IPS DF 4.7 (cell line): Measurements from ENCODE around the gene CAMKV.
"Not testable (repeated sequence)": the region's sequence is repeated elsewhere in the genome, so short reads cannot be mapped to it uniquely, and the experiment has no call there.

ENCODE experiments used
- DNase-seq: peaks from one replicate; pipeline ENCODE4 v3.0.0-alpha.2; 2013; ENCODE audit warnings: low spot score; ENCODE audit errors: extremely low read depth

Gene CAMKV, protein sequence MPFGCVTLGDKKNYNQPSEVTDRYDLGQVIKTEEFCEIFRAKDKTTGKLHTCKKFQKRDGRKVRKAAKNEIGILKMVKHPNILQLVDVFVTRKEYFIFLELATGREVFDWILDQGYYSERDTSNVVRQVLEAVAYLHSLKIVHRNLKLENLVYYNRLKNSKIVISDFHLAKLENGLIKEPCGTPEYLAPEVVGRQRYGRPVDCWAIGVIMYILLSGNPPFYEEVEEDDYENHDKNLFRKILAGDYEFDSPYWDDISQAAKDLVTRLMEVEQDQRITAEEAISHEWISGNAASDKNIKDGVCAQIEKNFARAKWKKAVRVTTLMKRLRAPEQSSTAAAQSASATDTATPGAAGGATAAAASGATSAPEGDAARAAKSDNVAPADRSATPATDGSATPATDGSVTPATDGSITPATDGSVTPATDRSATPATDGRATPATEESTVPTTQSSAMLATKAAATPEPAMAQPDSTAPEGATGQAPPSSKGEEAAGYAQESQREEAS

DNA sequence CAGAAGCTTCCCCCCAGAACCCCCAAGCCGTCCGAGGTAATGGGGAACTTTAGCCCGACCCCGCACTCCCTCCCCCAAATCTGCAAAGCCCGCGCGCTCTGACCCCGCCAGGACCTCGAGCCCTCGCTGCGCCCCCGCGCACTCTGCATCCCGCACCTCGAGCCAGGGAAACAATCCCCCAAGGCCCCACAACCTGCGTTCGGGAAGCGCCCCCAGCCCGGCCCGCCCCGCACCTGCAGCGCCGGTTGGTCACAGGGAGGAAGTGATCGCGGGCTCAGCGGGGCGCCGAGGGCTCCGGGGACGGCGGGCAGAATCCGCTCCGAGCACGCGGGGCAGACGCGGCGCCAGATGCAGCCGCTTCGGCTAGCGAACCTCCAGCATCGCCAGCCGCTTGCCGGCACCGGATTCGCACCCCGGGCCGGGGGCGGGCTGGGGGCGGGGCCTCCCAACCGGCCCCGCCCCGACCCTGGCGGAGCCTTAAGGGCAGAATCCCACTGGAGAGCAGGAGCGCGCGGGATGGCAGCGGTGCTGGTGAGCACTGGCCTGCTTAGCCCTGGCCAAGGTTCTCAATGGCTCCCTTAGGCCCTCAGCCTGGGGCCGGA is at the start of gene CAMKV:
TSS of gene CAMKV (minus strand) at position 382 of the 602 bp plus-strand sequence. CDS start 7,518 bp downstream, outside the sequence.
- DNase-seq = no peak

DNA sequence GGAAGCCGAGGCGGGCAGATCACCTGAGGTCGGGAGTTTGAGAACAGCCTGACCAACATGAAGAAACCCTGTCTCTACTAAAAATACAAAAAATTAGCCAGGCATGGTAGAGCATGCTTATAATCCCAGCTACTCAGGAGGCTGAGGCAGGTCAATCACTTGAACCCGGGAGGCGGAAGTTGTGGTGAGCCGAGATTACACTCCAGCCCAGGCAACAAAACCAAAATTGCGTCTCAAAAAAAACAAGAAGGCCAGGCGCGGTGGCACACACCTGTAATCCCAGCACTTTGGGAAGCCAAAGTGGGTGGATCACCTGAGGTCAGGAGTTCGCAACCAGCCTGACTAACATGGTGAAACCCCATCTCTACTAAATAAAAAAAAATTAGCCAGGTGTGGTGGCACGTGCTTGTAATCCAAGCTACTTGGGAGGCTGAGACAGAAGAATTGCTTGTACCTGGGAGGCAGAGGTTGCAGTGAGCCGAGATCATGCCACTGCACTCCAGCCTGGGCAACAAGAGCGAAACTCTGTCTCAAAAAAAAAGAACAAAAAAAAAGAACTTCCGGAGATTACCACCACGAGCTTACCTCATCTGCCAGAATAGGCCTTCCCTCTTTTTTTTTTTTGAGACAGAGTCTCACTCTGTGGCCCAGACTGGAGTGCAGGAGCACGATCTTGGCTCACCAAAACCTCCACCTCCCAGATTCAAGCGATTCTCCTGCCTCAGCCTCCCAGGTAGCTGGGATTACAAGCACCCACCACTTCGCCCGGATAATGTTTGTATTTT is 48.3 kb upstream of the CAMKV start:
- not testable (repeated sequence) for DNase-seq

DNA sequence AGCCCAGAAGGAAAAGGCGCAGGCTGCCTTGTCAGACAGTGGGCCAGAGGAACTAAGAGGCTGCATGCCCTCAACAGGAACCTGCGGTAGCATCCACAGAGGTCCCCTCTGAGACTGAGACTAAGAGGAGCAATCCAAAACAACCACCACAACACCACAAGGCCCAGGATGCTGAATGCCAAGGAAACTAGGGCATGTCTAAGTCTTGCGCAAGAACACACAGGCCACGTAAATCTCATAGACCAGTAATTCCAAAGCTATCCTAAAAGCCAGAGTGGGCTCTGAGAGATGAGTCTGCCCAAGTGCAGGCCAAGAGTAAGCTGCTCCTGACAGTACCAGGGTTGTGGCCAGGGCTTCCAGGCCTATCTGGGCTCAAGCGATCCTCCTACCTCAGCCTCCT is 47.0 kb upstream of the CAMKV start:
- DNase-seq = no peak

- DNase-seq = no peak
Measured at GRCh38 chr3:49914906-49915305, 45.2 kb upstream of the CAMKV start.

DNA sequence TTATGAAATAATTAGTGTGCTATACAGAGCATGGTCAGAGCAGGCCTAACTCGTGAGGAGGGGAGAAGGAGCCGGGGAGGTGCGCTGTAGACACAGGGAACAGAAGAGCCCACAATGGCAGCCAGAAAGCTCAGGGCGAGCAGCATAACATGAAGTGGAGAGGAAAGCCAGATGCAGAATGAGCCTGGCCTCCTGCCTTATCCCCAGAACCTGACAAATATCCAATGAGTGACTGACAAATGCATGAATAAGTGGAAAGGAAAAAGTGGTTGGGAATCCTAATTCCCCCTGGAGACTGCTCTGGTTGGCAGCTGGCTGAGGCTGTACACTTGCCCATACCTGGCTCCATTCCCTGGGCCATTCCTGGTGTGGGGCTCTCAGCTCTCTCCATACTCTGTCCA is 43.2 kb upstream of the CAMKV start:
- DNase-seq = no peak

GRCh38 chr3:49911611-49912010 is 41.9 kb upstream of the CAMKV start:
- DNase-seq = no peak

DNA sequence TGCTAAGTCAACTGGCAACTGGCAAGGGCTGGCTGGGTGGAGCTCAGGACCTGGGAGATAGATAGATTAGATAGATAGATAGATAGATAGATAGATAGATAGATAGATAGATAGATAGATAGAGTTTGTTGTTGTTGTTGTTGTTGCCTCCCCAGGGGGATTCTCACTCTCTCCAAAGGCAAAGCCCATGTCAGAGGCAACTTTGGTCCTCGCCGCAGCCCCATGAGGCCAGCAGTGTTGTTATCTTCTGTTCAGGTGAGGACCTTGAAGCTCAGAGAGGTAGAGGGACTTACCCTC is 41.4 kb upstream of the CAMKV start:
- no peak for DNase-seq

GRCh38 chr3:49910409-49911123 is 40.9 kb upstream of the CAMKV start:
- no peak for DNase-seq

GRCh38 chr3:49908373-49909199 is 38.9 kb upstream of the CAMKV start:
- no peak for DNase-seq

GRCh38 chr3:49906073-49906743 is 36.5 kb upstream of the CAMKV start:
- DNase-seq = no peak

- DNase-seq = not testable (repeated sequence)
Measured at GRCh38 chr3:49904448-49904847, 34.7 kb upstream of the CAMKV start.

DNA sequence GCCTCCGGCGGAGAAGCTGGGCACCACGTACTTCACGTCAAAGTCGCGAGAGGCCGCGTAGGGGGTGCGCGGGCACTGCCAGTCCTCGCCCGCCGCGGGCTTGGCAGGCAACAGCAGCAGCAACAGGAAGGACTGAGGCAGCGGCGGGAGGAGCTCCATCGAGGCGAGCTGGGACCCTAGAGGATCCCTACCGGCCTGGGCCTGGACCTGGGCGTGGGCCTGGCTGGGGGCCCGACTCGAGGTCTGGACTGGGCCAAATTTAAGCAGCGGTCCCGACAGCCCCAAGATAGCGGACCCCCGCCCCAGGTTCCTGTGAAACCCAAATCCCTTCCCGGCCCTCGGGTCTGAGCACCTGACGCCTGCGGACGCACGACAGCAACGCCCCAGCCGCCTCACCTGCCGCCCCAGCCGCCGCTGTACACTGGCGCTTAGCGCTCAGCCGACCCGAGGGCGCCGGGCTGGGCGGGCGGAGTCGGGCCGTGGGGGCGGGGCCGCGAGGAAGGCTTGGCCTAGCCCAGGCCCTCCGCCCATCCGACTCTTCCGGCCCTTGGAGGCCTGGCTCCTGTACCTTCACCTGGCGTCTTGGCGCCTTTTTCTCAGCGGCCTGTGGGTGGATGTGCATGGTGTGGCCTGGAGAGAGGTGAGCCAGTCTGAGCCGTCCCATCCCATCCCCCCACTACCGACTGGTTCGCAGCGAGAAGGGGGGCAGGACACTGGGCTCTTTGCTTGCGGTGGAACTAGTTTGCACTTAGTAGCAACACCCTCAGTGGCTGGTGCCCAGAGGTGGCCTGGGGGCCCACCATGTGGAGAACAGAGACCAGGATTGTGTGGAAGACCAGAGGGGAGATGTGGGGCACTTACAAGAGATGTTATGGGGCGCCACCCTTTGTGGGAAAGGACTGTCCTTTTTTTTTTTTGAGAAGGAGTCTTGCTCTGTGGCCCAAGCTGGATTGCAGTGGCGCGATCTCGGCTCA is 34.0 kb upstream of the CAMKV start, which contains the start of gene MST1R:
TSS of gene MST1R (minus strand) at position 423 of the 974 bp plus-strand sequence. CDS start at position 159, 264 bp downstream.
- peak; percentile 81 for DNase-seq

- DNase-seq = no peak
Measured at GRCh38 chr3:49902511-49903345, 33.0 kb upstream of the CAMKV start.

- DNase-seq = no peak
Measured at GRCh38 chr3:49901366-49902339, 31.9 kb upstream of the CAMKV start.

DNA sequence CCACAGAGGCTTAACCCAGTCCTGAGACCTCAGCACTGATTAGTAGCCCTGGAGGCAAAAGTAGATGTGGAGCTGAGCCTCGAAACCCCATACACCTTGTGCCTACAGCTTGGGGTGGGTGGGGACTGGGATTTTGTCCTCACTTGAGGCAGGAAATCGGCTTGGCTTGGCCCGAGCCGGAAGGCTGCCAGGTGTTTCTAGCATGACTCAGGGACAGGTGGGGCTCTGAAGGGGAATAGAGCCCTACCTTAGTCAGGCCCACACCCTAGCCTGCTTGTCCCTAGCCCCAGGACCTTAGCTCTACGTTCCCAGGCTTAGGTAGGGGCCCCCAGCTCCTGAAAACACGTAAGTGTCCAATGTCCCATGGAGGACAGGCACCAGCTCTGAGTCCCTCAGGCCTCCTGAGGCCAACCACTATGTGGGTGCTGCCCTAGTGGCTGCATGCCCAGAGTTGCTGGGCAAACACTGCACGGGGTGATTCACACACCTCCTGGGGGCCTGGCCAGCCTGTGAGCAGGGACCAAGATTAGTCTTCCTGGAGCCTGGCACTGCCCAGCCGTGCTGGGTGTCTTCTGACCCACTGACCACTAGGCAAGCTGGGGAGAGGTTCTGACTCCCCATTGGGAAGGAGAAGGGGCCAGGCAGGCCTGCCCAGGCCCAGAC is 30.9 kb upstream of the CAMKV start:
- no peak for DNase-seq

GRCh38 chr3:49899815-49900214 is 30.1 kb upstream of the CAMKV start:
- no peak for DNase-seq
